Measurements from ENCODE around the gene AUTS2. TPM values are rescaled to one million over a fixed set of nuclear protein-coding genes. Genes with fewer than 3 reads are reported as not detected.

AUTS2 gene
- total RNA-seq, 1 experiment from 2014 or later: 2.5 TPM

DNA sequence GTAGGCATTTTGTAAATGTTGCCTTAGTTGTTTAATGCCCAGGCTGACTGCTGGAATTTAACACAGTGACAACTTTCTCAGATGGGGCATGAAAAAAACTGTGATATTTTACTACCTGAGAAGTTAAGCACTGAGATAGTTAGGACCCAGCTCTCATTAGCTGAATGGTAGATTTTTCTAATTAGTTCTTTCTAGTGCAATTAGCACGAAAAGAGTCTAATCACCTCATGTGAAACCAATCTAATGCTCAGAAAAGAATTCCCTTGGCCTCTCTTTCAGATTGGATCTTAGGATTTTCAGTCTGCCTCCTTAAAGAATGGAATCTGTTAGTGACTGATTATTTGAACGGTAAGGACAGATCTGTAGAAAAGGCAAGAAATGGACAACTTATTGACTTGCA is 743.2 kb downstream of the AUTS2 start:
- ChIA-PET CTCF (no interaction called here), POLR2A (no interaction called here)
- no peak overlapping the region for H3K27ac ChIP-seq (ENCODE audit: low read length)
- no peaks in the 10 kb centered on the region for H3K4me1 ChIP-seq (ENCODE audit: control insufficient read depth, insufficient read depth, low read length)
- in situ Hi-C loops (cut with HindIII; ENCODE audit: low pct_unique_long_range_greater_than_20kb, low sequenced_read_pairs) (no loop called here), intact Hi-C loops (cut with micrococcal nuclease; ENCODE audit: unreplicated experiment) (no loop called here)
- H3K4me3 ChIP-seq (ENCODE audit: low read depth in 2 of 2, low read length in 2 of 2): no peak overlapping the region
- no peak for TF ChIP-seq POLR2AphosphoS5 (IDR thresholded peaks at IDR 0.05; ENCODE audit: low read depth, low read length)
- no TSS peak for BruUV-seq (replicated peaks)
- H3K9me3 ChIP-seq (ENCODE audit: control insufficient read depth, insufficient read depth, low read depth, low read length): no peaks in the 10 kb centered on the region
- no peaks in the 10 kb centered on the region for H3K36me3 ChIP-seq (ENCODE audit: control insufficient read depth, insufficient read depth, low read length)
- DNase-seq (ENCODE audit: low read depth, low spot score) (no peak), ATAC-seq (no peak)
- no peaks in the 10 kb centered on the region for H3K27me3 ChIP-seq (ENCODE audit: control insufficient read depth, insufficient read depth, low read length)

GRCh38 chr7:70343519-70343918 is 745.2 kb downstream of the AUTS2 start:
- Histone ChIP-seq H3K36me3 (ENCODE audit: control insufficient read depth, insufficient read depth, low read length) (no peaks in the 10 kb centered on the region), H3K9me3 (ENCODE audit: control insufficient read depth, insufficient read depth, low read depth, low read length) (no peaks in the 10 kb centered on the region), H3K27me3 (ENCODE audit: control insufficient read depth, insufficient read depth, low read length) (no peaks in the 10 kb centered on the region), H3K4me3 (ENCODE audit: low read depth in 2 of 2, low read length in 2 of 2) (no peak overlapping the region), H3K27ac (ENCODE audit: low read length) (no peak overlapping the region), H3K4me1 (ENCODE audit: control insufficient read depth, insufficient read depth, low read length) (no peaks in the 10 kb centered on the region)
- no peak for ATAC-seq
- intact Hi-C loops (cut with micrococcal nuclease; ENCODE audit: unreplicated experiment) (no loop called here), in situ Hi-C loops (cut with HindIII; ENCODE audit: low pct_unique_long_range_greater_than_20kb, low sequenced_read_pairs) (no loop called here)
- DNase-seq (ENCODE audit: low read depth, low spot score): no peak
- BruUV-seq (replicated peaks): no TSS peak
- ChIA-PET POLR2A (no interaction called here), CTCF (no interaction called here)
- TF ChIP-seq, protein P1, sequence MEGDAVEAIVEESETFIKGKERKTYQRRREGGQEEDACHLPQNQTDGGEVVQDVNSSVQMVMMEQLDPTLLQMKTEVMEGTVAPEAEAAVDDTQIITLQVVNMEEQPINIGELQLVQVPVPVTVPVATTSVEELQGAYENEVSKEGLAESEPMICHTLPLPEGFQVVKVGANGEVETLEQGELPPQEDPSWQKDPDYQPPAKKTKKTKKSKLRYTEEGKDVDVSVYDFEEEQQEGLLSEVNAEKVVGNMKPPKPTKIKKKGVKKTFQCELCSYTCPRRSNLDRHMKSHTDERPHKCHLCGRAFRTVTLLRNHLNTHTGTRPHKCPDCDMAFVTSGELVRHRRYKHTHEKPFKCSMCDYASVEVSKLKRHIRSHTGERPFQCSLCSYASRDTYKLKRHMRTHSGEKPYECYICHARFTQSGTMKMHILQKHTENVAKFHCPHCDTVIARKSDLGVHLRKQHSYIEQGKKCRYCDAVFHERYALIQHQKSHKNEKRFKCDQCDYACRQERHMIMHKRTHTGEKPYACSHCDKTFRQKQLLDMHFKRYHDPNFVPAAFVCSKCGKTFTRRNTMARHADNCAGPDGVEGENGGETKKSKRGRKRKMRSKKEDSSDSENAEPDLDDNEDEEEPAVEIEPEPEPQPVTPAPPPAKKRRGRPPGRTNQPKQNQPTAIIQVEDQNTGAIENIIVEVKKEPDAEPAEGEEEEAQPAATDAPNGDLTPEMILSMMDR (IDR thresholded peaks at IDR 0.05): no peak
- TF ChIP-seq POLR2AphosphoS5 (IDR thresholded peaks at IDR 0.05; ENCODE audit: low read depth, low read length): no peak
- TF ChIP-seq, protein P2, sequence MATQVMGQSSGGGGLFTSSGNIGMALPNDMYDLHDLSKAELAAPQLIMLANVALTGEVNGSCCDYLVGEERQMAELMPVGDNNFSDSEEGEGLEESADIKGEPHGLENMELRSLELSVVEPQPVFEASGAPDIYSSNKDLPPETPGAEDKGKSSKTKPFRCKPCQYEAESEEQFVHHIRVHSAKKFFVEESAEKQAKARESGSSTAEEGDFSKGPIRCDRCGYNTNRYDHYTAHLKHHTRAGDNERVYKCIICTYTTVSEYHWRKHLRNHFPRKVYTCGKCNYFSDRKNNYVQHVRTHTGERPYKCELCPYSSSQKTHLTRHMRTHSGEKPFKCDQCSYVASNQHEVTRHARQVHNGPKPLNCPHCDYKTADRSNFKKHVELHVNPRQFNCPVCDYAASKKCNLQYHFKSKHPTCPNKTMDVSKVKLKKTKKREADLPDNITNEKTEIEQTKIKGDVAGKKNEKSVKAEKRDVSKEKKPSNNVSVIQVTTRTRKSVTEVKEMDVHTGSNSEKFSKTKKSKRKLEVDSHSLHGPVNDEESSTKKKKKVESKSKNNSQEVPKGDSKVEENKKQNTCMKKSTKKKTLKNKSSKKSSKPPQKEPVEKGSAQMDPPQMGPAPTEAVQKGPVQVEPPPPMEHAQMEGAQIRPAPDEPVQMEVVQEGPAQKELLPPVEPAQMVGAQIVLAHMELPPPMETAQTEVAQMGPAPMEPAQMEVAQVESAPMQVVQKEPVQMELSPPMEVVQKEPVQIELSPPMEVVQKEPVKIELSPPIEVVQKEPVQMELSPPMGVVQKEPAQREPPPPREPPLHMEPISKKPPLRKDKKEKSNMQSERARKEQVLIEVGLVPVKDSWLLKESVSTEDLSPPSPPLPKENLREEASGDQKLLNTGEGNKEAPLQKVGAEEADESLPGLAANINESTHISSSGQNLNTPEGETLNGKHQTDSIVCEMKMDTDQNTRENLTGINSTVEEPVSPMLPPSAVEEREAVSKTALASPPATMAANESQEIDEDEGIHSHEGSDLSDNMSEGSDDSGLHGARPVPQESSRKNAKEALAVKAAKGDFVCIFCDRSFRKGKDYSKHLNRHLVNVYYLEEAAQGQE (IDR thresholded peaks at IDR 0.05; ENCODE audit: insufficient read depth in 1 of 2, low read depth in 2 of 2, low read length in 1 of 2): no peak
- no peak for TF ChIP-seq SIN3A (IDR thresholded peaks at IDR 0.05; ENCODE audit: borderline replicate concordance, insufficient read depth, low read depth, low read length)
- no peak for TF ChIP-seq TCF7L2 (IDR thresholded peaks at IDR 0.05; ENCODE audit: low read depth, low read length)

GRCh38 chr7:70344726-70345125 is 746.5 kb downstream of the AUTS2 start:
- POLR2A ChIA-PET: no interaction called here
- BruUV-seq (replicated peaks): no TSS peak

More at GRCh38 chr7:70344726-70345125, 746.5 kb downstream of the AUTS2 start:
- DNase-seq (ENCODE audit: low read depth, low spot score): no peak
- in situ Hi-C loops (cut with HindIII; ENCODE audit: low pct_unique_long_range_greater_than_20kb, low sequenced_read_pairs): no loop called here
- Histone ChIP-seq H3K27ac (ENCODE audit: low read length) (no peak overlapping the region), H3K4me1 (ENCODE audit: control insufficient read depth, insufficient read depth, low read length) (no peaks in the 10 kb centered on the region), H3K27me3 (ENCODE audit: control insufficient read depth, insufficient read depth, low read length) (no peaks in the 10 kb centered on the region), H3K9me3 (ENCODE audit: control insufficient read depth, insufficient read depth, low read depth, low read length) (no peaks in the 10 kb centered on the region), H3K4me3 (ENCODE audit: low read depth in 2 of 2, low read length in 2 of 2) (no peak overlapping the region), H3K36me3 (ENCODE audit: control insufficient read depth, insufficient read depth, low read length) (no peaks in the 10 kb centered on the region)
- TF ChIP-seq POLR2AphosphoS5 (IDR thresholded peaks at IDR 0.05; ENCODE audit: low read depth, low read length) (no peak), TCF7L2 (IDR thresholded peaks at IDR 0.05; ENCODE audit: low read depth, low read length) (no peak), SIN3A (IDR thresholded peaks at IDR 0.05; ENCODE audit: borderline replicate concordance, insufficient read depth, low read depth, low read length) (no peak)
- TF ChIP-seq, protein P2 (IDR thresholded peaks at IDR 0.05; ENCODE audit: insufficient read depth in 1 of 2, low read depth in 2 of 2, low read length in 1 of 2): no peak
- TF ChIP-seq, protein P1 (IDR thresholded peaks at IDR 0.05): no peak
- CTCF ChIA-PET: no interaction called here
- ATAC-seq: no peak
- intact Hi-C loops (cut with micrococcal nuclease; ENCODE audit: unreplicated experiment): no loop called here

Measured in Panc1 (cell line).